GM12873 (cell line): Measurements from ENCODE around the gene CELSR1.
A peak's percentile ranks its signal among the peaks of the same experiment; 100 is the strongest.

Source experiments
- TF ChIP-seq, protein P1 (sequence below): IDR thresholded peaks from 2 replicates; pipeline ENCODE4 v1.5.1; 2012; ENCODE audit warnings: low read depth, mild to moderate bottlenecking, moderate library complexity, low read length, control low read depth; ENCODE audit not compliant: insufficient read depth; ENCODE audit errors: missing control alignments

Gene CELSR1

DNA sequence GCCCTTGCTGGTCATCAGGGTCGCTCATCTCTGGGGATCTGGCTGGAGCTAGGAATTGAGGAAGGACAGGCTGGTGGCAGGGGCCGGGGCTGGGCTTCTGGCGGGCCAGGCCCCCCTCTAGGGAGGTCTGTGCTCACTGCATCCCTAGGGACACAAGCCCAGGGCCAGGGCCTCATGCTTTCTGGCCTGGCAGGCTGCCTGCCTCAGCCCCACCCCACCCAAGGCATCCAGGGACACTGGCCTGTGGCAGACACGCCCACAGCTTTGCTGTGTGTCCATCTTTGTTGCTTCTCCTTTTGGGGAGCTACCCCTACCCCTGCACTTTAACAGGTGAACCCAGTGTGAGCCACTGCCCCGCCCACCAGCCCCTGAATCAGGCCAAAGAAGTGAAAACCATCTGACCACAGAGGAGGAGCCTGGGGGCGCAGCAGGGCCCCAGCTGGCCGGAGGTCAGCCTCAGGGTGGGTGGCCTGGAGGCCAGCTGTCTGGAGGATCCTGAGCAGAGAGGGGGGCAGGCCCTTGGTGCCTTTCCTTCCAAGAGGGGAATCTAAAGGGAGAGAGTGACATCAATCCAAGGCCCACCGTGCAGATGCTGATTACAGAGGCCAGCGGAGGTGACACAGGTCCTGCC lies 26.8 kb upstream of the CELSR1 start:
- TF ChIP-seq, protein P1, sequence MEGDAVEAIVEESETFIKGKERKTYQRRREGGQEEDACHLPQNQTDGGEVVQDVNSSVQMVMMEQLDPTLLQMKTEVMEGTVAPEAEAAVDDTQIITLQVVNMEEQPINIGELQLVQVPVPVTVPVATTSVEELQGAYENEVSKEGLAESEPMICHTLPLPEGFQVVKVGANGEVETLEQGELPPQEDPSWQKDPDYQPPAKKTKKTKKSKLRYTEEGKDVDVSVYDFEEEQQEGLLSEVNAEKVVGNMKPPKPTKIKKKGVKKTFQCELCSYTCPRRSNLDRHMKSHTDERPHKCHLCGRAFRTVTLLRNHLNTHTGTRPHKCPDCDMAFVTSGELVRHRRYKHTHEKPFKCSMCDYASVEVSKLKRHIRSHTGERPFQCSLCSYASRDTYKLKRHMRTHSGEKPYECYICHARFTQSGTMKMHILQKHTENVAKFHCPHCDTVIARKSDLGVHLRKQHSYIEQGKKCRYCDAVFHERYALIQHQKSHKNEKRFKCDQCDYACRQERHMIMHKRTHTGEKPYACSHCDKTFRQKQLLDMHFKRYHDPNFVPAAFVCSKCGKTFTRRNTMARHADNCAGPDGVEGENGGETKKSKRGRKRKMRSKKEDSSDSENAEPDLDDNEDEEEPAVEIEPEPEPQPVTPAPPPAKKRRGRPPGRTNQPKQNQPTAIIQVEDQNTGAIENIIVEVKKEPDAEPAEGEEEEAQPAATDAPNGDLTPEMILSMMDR, result no peak

DNA sequence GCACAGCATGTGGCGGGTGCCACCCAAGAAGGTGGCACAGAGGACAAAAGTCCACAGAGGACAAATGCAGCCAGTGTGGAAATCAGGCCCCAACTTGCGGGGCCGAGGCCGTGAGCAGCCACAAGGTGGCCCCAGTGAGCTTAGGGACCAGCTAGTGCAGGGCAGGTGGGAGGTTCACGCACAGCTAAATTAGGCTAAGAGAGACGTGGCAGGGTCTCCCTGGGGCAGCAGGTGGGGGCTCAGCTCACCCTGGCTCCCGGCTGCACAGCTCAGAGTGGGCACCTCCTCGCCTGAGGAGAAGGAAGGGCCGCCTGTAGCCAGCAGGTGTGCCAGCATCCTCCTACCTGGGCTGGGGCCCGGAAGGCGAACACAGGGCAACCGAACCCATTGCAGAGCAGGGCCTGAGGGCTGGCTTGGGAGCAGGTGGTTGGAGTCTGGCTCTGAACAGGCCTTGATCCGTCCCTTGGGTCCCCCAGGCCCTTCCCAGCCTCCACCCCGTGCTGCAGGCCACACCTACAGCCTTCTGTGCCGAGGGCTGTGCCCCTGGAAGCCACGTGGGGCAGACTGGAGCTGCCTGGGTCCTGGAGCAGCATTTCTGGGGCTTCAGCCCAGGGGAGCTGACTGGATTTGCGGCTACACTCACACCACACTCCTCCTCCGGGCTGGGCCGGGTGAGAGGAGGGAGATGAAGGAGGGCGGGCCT lies 26.1 kb upstream of the CELSR1 start:
- TF ChIP-seq, protein P1, result peak; percentile 91

DNA sequence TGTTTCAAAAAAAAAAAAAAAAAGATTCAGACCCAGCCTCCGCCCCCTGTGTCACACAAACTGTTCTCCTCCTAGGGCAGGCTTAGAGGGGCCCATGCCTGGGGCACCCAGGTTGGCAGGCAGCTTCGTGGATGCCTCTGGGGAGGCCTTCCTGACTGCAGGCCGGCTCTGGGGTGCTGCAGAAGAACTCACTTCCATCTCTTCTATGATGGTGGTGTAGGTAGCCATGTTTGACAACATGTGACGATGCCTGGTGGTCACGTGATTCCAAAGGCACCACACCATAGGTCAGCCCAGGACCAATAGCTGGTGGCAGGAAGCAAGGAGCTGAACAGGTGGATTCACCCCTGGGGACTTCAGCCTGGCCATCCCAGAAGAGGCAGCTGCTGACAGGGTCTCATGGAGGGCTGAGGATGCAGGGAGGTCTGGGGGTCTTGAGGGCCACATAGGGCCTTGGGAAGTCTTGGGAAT lies 24.1 kb upstream of the CELSR1 start:
- TF ChIP-seq, protein P1, result no peak

DNA sequence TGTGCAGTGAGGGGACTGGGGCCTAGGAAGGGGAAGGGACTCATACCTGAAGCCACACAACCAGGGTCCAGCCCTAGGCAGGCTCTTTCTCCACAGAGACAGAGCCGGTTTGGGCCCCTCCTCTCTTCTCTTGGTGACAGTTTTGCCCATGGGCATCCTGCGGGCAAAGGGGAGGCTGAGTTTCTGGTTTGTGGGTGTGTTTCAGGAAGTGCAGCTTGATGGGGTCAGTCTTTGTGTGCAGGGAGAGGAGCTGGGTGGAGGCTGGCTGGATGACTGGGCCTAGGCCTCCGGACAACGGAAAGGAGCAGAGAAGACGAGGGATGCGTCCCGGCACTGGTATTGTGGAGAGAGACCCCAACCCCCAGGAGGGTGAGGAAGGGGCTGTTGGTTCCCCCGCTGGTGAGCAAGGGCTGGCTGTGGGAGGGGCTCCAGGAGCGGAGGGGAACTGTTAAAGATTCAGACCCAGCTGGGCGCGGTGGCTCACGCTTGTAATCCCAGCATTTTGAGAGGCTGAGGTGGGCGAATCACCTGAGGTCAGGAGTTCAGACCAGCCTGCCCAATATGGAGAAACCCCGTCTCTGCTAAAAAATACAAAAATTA lies 23.4 kb upstream of the CELSR1 start:
- TF ChIP-seq, protein P1, result no peak

DNA sequence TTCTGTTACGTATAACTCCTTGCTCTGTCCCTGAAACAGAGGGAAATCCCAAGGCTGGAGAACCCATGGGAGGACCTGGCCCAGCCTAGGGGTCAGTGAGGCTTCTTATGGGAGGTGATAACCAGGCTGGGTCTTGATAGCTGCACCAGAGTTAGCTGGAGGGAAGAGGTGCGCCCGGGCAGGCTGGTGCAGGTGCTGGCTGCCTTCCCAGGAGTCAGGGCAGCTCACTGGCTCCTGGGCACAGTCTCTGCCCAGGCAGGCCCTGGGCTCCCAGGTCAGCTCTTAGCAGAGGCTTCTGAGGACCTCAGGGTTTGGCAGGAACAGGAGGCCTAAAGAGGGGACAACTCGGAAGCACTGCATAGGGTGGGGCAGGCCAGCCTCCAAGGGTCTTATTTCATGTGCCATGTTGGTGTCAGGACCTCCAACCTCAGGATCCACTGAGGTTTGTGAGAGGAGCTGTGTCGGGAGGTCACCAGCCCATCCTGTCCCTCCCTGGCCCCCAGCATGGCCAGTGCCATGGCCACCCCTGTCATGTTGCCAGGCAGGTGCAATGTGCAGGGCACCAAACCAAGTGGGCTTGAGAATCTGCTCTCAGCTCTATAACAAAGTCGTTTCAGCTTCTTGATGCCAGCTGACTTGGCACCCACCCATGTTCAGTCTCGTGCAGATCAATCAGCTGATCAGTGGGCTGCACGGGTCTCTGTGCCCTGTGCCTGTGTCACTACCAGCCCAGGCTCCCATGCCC lies 20.5 kb upstream of the CELSR1 start:
- TF ChIP-seq, protein P1, result no peak

DNA sequence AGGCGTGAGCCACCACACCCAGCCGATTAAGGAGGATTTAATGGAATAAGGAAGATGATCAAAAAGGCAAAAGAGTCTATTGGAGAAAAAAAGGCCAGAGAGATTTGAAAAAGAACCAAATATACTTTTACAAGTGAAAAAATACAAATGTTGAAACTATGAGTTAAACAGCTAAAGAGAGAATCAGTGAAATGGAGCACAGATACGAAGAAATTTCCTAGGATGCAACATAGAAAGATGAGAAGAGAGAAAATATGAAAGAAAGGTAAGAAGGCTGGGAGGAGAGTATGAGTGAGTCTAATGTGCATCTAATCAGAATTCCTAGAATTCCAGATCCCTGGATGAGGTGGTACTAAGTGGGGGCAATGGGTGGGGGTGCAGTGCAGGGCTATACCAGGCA lies 19.4 kb upstream of the CELSR1 start:
- TF ChIP-seq, protein P1, result no peak

DNA sequence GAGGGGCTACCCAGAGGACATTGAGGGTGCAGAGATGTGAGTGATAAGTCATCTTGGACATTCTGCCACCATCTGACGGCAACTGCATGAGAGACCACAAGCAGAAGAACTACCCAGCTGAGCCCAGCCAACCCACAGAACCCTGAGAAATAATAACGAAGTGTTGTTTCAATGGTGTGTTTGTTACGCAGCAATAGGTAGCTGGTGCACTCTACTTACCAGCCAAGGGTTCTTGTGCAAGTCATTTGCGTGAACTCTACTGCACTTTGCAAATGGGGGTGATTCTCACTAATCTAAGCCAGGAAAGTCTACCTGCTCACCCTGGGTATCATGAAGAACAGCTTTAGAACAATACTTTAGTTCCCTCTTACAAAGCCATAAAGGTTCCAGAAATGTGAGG lies 15.8 kb upstream of the CELSR1 start:
- TF ChIP-seq, protein P1, result no peak
